NOMO-1 treated with dmso at 0.1 percent for 144 hours (cell line): ENCODE measurements around the gene NVL.
"Not testable (repeated sequence)": the region's sequence is repeated elsewhere in the genome, so short reads cannot be mapped to it uniquely, and the experiment has no call there.

Experiments
- DNase-seq: peaks from one replicate; lab custom pipeline; 2025; ENCODE audit not compliant: unreplicated experiment; lab: John Stamatoyannopoulos, UW

The NVL gene

DNA sequence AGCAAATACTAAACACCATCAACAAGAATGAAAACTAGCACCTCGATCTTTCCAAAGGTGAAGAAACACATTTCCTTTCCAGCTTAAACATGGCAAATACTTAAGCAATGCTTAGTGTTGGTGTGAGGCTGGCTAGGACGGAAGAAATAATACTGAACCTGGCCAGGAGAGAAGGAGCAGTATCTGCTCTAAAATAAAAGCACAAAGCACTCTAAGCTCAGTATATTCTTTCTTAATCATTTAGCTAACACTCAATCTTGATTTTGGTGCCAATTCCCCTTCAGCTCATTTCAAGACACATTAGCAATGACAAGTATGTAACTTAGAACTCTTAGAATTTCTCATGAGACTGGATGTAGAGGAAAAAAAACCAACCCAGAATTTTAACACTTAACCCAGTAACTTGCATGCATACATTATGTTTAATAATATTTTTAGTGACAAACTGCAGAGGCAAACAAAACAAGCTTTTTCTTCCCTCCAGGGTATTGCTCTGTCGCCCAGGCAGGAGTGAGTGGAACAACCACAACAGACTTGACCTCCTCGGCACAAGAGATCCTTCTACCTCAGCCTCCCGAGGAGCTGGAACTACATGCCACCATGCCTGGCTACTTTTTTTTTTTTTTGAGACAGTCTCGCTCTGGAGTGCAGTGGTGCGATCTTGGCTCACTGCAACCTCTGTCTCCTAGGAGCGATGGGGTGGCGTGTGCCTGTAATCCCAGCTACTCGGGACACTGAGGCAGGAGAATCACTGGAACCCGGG, 92.7 kb downstream of the NVL start:
- no peak for DNase-seq

DNA sequence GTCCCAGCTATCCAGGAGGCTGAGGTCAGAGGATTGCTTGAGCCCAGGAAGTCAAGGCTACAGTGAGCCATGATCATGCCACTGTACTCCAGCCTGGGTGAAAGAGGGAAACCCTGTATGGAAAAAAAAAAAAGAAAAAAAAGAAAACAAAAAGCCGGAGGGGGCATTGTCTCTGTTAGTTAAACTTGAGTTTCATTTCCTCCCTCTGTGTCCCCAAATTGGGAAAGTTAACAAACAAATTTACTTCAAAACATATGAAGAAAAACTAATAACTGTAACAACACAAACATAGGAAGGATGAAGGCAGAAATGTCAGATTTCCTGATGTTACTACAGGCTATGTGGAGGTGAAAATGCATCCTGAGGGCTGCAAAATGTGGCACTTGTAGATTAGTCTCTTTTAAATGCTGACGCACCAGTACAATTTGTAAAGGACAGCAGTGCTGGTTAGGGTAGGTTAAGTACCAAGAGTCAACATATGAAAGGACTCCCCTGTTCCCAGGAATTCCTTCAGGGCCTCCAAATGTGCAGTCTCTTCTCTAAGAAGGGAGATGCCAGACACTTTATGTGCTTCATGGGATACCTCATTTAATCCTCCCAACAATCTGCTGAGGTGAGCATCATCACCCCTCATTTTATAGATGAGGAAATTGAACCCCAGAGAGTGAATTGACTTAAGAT, 94.0 kb downstream of the NVL start:
- DNase-seq: no peak

DNA sequence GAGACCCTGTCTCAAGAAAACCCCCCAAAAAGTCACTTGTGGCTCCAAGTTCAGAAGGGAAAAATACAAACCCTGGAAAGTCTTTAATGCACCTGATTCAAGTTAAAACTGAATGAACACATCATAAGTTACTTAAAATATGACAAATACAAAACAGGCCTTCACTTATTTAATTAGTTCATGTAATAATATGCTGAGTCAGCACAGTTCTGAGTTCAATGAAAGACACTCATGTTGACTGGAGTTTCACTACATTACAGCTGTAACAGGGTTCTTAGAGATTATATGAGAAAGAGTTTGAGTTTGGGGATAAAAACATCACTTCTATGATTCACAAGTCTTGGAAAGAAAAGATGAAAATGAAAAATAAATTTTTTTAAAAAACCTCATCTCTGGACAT, 96.0 kb downstream of the NVL start:
- DNase-seq: no peak

- no peak for DNase-seq
Observed at GRCh38 chr1:224226849-224227502, 103.0 kb downstream of the NVL start.

GRCh38 chr1:224223819-224224714, 105.9 kb downstream of the NVL start:
- no peak for DNase-seq

- no peak for DNase-seq
Observed at GRCh38 chr1:224219612-224220059, 110.3 kb downstream of the NVL start.

GRCh38 chr1:224219011-224219611, 110.9 kb downstream of the NVL start:
- DNase-seq: no peak

GRCh38 chr1:224217655-224218623, 112.0 kb downstream of the NVL start:
- DNase-seq: peak; percentile 10

DNA sequence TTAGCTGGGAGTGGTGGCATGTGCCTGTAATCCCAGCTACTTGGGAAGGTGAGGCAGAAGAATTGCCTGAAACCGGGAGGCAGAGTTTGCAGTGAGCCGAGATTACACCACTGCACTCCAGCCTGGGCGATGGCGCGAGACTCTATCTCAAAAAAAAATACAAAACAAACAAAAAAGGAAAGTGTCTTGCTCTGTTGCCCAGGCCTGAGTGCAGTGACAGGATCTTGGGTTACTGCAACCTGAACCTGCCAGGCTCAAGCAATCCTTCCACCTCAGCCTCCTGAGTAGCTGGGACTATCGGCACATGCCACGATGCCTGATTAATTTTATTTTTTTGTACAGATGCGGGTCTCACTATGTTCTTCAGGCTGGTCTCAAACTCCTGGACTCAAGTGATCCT, 113.6 kb downstream of the NVL start:
- DNase-seq: no peak

GRCh38 chr1:224213438-224214119, 116.4 kb downstream of the NVL start:
- DNase-seq: no peak

DNA sequence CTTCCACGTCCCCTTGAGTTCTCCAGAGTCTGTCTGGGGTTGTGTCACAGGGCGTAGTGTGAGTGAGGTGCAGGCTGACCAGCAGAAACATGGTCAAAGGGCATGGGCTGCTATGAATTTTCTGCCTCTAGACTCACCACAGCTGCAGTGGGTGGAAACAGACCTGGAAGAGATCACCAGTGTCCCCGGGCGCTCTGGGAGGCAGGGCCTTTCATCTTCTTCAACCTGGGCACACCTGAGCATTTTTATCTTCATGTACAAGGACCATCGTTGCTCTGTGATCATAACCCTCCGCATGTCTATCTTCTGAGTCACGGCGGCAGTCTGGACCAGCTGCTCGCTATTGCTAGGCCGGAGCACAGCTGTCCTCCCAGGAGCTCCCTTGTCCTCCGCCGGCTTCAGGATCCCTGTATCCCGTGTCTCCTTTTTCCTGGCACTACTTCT, 117.3 kb downstream of the NVL start:
- no peak for DNase-seq

DNA sequence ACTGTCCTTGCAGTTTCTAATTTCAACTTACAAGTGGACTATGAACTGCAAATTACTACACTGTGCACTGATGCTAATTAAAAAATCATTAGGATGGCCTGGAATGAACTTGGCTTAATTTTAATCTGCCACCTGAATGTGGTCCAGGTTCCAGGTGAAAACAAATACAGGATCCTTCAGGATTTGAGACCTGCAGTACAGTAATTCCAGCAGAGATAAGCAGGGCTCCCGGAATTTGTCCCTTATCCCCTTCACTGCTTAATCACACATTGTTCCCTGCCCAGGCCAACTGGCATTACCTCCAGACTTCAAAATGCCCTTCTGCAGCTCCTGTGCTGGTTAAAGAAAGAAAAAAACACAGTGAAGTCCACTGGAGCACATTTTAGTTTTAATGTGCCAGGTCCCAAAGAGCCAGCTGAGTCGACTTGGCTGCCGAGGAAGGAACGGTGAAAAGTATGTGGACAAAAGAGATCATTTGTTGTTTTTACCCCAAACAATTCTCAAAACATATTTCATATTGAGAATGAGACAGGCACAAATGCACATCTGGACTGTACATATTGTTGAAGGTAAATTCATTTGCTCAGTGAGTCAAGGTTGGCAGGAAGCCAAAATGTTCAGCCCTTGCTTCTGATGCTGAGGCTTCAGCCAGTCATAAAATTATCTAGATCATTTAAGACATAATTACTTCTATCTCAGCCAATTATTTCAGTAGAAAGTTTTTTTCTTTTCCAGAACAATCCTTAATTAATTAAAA, 118.6 kb downstream of the NVL start:
- DNase-seq: no peak

DNA sequence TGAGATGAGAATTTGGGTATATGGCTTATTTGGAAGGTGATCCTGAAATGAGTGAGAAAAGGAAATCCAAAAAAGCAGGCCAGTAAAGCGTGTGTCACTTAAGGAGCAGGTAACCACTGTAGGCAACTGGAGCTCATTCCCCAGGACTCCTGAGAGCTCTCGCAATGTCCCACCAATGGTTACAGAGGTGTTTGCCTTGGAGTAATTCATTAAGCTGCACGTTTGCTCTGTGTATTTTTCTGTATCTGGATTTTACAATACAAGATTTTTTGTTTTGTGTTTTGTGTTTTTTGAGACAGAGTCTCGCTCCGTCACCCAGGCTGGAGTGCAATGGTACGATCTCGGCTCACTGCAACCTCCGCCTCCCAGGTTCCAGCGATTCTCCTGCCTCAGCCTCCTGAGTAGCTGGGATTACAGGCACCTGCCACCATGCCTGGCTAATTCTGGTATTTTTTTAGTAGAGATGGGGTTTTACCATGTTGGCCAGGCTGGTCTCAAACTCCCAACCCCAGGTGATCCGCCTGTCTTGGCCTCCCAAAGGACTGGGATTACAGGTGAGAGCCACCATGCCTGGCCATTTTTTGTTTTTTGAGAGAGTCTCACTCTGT, 123.9 kb downstream of the NVL start:
- DNase-seq: not testable (repeated sequence)

GRCh38 chr1:224205438-224205840, 124.5 kb downstream of the NVL start:
- peak; percentile 19 for DNase-seq

GRCh38 chr1:224203243-224204016, 126.5 kb downstream of the NVL start:
- peak; percentile 61 for DNase-seq

- DNase-seq: no peak
Observed at GRCh38 chr1:224201853-224202252, 128.1 kb downstream of the NVL start.

DNA sequence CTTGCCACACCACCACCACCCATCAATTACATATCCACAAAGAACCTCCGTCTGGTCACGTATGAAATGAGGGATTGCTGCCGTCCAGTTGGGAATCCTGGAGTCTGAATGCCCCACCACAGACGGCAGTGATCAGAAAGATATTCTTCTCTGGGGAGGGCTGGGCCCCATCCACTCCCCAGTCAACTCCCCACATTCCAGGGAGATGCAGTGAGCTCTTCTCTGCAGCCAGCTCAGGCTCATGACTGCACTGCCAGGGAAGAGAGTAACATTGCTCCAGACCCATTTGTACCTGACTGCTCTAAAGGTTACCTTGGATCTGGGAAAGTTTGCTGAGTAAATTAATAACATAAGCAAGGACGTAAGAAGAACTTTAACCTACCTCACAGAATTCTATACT, 128.6 kb downstream of the NVL start:
- DNase-seq: no peak
